HG03520 (cell line): ENCODE data around the gene CENPP.

Source experiments
- ATAC-seq: cut with Tn5 transposase; IDR thresholded peaks from one replicate; pipeline ENCODE4 v1.9.1; 2021; ENCODE audit warnings: mild to moderate bottlenecking, moderate library complexity; ENCODE audit not compliant: unreplicated experiment

The CENPP gene

DNA sequence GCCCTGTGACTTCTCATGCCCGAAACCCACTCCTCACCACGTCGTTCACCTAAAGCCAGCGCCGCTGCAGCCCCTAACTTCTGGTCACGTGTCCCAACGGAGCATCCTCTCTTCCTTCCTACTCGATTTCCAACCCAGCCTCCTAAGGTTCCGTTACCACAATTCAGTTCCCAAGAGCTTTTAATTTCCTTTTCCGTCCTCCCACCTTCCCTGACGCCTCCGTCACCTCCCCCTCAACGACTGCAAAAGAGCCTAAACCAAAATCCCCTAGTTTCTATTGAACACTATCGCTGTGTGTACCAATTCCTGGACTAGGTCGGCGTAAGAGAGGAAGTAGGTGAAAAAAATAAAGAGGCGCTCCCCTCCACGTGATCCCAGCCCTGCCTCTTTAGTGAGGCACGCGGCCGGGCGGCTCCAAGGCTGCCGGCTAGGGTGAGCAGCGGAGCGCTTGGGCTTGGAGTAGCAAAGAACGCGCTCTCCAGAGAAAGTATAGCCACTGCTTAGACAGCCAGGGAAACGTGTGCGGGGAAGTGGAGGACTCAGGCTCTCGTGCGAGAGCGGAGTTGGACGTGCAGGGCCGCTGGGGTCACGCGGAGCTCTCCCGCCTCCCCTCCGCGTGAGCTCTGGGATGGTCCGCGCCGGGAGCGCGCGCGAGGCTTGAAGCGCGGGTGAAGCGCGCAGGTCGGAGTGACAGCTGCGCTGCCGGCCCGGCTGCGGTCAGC is at the start of gene CENPP, which contains the start of gene NOL8:
Gene CENPP, plus strand, starts transcription at position 685 of the 722 bp plus-strand sequence.
Gene NOL8, minus strand, starts transcription at position 82 of the 722 bp plus-strand sequence. CDS start 1,189 bp downstream, outside the sequence.
- peak; percentile 92 for ATAC-seq

DNA sequence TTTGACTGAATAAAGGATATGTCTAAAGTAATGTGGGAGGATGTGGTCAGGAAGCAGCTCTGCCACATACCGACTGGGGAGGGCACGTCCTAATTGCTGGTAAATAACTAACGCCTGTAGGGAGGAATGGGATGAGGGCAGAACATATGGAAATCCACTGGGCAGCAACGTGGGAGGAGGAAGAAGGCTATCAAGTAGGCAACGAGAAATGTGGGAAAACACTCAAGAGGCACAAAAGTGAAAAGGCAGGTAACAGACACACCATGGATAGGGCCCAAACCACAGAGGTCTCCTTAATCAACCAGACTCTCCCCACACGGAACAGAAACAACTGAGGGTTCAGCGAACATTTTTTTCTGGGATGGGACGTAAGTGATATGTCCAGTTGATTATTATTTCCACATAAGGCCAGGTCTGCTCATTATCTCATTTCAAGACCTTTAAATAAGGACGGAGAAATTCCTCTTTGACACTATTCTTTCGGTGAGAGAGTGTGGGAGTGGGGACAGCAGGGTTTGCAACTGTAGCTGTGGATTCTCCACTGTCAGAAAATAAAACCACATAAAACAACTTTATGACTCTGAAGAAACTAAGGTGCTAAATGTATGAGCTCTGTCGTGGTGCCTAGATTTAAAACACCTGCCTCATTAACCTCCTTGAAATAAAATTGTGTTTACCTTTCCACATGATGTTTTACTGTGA is 49.3 kb upstream of the CENPP start:
- ATAC-seq = no peak

DNA sequence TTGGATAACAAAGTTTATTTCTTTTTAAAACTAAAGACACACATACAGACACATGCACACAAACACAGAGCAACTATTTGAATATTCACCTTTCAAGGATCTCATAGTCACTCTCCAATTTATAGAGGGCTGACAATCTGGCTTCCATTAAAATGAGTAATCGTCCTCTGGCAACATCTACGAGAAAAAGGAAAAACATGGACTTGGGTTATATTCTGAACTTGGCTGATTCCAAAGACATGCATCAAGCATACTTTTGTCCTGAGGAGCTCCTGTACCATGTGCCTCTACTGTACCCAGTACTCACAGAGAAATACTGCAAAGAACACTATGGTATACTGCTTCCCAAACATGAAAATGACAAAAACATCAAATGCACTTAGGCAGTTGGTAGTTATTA is 47.6 kb upstream of the CENPP start:
- ATAC-seq = no peak

DNA sequence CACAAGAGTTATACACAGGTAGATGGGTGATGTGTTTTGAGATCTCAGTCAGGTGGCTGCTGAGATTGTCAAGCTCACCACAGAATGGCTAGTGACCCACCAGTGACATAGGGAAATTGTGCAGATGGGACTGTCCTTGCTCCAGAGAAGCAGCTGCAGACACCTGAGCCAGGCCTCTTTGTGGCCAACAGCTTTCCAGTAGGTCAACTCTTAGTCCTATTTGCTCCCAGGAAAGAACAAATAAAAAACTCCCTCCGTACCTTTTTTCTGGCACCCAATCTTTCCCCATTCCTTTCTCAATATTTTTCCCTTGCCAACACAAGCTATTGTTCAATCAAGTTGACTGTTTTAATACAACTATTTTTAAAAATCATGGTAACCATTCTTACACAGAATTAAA is 46.5 kb upstream of the CENPP start:
- ATAC-seq = no peak

DNA sequence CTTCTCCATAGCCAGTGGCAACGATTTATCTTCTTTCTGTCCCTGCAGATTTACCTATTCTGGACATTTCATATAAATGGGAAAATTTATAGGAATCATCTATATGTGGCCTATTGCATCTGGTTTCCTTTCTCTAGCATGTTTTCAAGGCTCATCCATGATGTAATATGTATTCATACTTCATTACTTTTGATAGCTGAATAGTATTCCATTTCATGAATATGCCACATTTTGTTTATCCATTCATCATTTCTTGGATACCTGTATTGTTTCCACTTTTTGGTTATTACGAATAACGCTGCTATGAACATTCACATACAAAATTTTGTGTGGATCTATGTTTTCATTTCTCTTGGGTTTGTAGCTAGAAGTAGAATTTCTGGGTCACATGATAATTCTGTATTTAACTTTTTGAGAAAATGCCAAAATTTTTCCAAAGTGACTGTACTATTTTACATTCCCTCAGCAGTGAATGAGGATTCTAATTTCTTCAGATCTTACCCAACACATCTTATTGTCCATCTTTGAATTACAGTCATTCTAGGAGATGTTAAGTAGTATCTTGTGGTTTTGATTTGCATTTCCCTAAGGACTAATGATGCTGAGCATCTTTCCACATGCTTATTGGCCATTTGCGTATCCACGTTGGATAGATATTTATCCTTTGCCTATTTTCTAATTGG is 35.9 kb upstream of the CENPP start:
- no peak for ATAC-seq

DNA sequence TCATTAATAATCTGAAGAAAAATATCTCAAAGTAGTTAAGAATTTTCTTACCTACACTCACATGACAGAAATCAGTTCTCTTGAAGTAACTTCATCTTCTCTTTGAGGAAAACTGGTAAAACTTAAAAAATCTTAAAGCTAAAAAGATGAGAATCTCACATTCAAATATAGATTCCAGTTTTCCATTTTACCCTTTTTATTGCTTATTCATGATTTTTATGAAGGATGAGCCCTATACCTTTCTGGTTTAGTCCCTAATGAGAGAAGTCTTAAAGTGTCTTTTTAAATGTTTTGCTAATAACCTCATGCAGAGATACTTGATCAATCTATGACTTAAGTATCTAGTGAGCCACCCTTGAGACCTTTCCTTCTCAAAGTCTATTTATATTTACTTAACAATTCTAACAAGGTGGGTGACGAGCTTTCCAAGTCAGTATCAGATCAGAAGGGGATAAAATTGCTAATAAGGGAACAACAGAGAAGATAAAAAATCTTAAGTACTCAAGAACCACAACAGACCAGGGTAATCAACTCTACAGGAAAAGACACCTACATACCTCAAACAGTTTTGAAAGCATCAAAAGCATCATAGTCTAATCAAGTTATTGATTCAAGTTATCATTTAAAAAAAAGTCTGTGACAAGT is 34.8 kb upstream of the CENPP start:
- no peak for ATAC-seq

DNA sequence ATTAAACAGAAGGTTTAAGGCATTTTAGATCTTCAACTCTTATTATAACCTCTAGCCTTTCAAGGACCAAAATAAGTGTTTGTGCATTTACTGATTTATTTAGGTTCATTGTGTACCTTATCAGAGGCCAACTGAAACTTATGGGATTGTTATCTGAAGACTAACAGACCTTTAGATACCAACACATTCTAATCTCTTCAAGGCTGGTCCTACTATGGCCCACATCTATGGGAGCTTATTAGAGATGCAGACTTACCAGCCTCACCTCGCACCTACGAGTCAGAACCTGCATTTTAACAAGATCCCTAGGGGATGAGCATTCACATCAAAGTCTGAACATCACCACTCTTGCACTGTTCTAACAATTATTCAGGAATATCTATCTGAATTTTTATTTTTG is 34.2 kb upstream of the CENPP start:
- ATAC-seq = no peak

DNA sequence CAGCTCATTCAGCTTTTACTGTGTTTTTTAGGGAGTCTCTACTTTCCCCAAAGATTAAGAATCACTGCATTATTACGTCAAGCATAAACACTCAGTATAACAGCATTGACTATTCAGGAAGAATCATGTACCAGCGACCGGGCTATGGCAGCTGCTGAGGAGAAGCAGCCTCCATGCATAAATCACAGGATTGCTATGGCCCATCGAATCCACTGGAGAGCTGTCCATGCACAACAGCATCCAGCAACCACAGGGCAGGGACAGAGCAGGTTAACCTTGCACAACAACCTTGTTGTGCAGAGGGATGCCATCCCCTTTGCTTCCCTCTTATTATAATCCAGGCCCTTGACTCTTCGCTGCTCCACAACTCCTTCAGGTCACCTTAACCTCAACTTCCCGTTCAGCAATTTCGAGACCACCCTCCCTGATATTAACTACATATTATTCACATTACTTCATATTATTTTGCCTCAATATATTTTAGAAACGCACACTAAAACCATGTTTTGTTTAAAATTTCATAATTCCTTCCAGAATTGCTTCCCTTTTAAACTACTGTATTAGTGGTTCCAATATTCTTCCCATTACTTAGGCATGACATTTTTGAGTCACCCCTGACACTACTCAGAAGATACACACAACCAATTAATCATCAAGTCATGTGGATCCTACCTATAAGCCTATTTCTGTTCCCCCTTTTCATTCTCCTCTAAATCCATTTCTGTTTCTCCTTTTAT is 33.2 kb upstream of the CENPP start:
- no peak for ATAC-seq

DNA sequence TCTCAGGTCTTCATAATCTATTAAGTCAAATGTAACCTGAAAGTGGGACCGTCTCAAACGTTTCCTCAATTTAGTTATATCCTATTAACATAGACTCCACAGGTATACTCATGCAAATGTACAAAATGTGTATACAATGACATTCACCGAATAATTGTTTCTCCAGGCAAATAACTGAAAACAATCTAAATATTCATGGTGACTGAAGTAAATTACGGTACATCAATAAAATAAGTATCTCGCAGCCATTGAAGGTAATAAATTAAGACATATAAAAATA is 32.7 kb upstream of the CENPP start:
- ATAC-seq = no peak

DNA sequence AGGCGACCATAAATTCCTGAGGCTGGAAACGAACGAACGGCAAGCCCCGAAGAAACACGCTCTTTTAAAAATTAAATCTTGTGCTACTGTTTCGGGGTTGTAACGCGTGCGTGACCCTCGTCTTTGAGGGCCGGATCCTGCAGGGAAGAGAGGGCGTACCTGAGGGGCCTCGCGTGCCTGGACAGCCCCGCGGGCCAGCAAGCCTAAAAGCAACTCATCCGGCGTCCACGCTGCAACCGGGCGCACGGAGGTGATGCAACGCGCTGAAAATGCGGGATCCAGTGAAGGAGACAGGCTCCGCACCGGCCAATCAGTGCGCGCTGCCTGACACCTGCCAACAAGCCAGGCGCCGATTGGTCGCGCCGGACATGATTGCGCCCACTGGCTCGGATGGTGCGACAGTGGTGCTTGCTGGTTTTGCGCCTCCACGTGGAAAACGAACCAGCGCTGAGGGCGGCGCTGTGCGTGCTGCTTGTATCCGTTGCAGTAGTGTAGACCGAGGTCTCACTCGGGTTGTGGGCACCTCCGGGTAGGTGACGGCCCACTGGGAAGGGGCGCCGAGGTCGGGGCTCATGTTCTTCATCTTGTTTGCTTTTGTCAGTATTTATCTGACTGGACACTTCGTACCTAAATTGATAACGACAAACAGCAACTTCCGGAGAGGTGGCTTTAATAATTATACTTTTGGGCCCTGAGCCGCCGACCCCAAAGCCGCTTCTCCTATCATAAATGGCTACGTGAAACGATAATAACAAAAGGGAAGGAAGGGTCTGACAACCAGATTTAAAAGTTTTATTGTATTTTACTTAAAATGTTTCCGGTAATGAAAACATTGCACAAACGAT is 32.1 kb upstream of the CENPP start, which contains the start of gene IARS1:
Gene IARS1, minus strand, starts transcription at position 246 of the 845 bp plus-strand sequence. CDS start 4,278 bp downstream, outside the sequence.
- ATAC-seq = peak; percentile 94

DNA sequence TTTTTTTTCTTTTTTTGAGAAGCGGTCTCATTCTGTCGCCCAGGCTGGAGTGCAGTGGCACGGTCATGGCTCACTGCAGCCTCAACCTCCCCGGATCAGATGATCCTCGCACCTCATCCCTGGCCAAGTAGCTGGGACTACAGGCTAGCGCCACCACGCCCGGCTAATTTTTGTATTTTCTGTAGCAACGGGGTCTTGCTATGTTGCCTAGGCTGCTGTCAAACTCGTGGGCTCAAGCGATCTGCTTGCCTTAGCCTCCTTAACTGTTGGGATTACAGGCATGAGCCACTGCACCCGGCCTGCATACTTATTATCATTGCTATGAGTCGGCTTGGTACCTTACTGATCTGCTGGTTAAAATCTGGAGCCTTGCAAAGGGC is 31.5 kb upstream of the CENPP start:
- no peak for ATAC-seq

DNA sequence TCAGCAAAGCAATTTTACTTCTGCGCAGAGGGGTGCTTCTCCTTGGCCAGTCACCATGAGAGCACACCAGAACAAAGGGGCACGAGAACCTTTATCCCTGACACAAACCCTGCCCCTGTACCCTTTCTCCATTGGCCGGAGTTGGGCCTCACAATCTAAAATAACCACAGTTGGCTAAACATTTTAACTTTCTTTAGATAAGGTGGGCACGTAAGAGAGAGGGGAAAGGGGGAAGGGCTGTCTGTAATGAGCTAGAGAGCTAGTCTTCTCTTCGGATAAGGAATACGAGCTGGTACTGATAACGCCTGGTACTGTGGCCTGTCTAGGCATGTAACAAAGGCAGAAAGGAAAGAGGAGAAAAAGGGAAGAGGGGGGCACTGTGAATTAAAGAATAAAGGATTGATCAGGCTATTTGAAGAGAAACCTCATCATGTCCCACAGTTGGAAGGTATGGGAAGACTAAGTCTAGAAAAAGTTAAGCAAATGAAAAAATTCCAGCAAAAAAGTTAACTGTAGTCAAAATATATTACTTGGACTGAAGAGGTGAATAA is 30.4 kb upstream of the CENPP start:
- ATAC-seq = no peak

DNA sequence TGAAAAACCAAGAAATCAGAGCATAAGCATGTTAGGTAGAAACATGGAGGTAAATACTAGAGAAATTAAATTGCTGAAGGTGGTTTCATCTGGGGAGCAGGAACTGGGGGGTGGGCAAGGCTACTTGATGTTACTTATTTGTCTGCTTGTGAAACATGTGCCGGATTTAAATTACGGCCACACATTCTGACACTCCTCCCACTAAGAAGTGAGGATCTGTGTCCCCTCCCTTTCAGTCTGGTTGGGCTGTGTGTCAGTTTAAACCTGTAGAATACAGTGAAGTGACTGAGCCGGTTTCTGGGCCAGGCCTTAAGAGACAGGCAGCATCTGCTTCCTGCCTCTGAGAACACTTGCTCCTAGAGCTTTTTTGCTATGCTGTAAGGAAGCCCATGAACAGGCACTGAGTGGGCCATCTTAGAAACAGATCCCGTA is 29.9 kb upstream of the CENPP start:
- no peak for ATAC-seq

DNA sequence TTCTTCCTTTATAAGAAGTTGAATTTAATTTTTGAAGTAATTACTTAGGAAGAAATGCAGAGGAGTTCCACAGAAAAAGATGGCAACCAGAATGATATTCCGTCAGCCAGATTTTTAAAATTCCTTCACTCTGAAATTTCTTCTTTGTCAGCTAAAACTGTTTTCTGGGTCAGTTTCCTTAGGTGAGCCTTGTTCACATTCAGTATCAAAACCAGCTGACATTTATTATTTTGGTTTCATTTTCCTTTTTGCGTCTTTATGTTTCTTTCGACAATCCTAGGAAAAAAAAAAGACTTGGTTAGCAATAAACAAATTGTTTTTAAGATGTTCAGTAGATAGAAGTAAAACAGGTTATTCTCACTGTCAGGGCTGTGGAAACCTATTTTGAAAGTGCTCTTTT is 28.1 kb upstream of the CENPP start:
- no peak for ATAC-seq

DNA sequence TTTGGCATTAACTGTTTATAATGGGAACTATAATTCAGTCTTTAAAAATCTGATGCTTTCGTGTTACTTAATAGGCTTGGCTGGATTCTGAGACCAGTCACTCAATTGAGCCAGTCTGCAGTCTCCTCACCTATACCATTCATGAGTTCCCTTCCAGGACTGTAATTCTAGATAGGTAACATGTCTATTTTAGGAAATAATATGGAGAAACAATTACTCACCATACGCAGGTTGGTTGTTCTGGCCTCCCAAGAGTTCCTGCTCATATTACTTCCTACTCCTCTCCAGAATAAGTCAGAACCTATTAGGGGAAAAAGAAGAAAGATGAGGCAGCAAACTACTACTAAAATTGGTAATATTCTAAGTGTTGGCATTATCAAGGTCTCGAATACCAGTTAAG is 27.7 kb upstream of the CENPP start:
- no peak for ATAC-seq

DNA sequence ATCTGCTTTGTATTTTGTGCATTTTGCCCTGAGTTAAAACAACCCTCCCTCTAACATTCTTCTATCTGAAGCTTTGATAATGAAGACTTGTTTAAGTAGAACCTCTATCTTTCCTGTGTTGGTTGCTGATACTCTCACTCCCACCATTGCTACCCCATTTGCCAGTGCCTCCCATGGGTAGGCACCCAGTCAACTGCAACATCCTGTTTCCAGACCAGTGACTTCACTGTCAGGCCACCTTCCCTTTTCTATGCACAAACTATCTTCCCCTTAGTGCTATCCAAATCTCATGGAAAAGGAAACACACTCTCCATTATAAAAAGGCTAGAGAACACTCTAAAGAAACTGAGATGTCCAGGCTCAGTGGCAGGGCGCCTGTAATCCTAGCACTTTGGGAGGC is 26.6 kb upstream of the CENPP start:
- no peak for ATAC-seq

DNA sequence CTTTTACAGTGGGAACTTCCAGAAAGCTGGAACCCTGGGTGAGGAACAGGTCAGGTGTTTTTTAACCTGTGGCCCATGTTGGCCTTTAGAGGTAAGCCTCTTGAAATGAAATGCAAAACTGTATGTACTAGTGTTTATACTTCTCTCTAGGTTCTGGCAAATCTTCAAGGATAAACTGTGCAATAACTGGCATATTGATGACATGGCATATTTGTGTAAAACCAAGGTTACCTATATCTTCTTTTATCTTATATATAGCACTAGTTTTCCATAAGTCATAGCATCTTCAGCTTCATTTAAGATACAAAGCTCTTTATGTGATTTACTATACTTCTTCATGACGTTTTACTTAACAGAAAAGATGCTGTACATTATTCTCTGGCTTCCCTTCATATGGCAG is 24.8 kb upstream of the CENPP start:
- no peak for ATAC-seq

DNA sequence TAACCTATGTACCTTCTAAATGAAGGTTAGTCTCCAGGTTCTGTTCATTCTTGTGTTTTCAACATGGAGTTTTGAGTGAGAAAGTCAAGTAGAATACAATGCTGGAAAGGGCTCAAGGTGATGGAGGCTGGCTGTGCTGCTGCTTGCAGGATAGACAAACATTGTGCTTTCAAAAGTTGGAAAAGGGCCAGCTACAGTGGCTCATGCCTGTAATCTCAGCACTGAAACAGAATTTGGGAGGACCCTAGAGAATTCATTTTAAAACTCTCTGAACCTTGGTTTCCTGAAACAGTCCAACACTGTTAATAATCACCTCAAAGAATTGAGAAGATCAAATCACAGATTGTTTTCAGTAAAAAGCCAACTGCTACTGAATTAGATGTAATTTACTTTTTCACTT is 16.9 kb upstream of the CENPP start:
- no peak for ATAC-seq

DNA sequence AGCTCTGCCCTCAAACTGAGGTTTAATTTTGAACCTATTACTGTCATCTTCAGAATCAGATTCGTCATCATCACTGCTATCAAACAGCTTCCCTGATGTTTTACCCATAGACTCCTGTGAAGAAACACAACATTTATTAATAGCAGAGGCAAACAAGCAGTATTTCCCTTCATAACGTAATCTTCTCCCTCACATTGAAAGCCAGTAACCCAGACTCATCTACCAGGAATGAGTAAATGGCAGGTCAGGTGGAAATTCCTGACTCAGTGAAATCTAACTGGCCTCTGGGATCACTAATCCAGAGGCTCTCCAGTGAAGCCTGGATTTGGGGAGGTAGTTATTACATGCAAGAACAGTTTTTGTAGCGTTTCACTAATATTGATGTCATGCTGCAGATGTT is 15.2 kb upstream of the CENPP start:
- no peak for ATAC-seq
